HG03103 (cell line): ENCODE data around the gene KLHL6.
A peak's percentile ranks its signal among the peaks of the same experiment; 100 is the strongest.

Experiments
- ATAC-seq: cut with Tn5 transposase; IDR thresholded peaks from one replicate; pipeline ENCODE4 v1.9.1; 2021; ENCODE audit warnings: low read depth; ENCODE audit not compliant: unreplicated experiment

Gene KLHL6, protein sequence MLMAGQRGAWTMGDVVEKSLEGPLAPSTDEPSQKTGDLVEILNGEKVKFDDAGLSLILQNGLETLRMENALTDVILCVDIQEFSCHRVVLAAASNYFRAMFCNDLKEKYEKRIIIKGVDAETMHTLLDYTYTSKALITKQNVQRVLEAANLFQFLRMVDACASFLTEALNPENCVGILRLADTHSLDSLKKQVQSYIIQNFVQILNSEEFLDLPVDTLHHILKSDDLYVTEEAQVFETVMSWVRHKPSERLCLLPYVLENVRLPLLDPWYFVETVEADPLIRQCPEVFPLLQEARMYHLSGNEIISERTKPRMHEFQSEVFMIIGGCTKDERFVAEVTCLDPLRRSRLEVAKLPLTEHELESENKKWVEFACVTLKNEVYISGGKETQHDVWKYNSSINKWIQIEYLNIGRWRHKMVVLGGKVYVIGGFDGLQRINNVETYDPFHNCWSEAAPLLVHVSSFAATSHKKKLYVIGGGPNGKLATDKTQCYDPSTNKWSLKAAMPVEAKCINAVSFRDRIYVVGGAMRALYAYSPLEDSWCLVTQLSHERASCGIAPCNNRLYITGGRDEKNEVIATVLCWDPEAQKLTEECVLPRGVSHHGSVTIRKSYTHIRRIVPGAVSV

DNA sequence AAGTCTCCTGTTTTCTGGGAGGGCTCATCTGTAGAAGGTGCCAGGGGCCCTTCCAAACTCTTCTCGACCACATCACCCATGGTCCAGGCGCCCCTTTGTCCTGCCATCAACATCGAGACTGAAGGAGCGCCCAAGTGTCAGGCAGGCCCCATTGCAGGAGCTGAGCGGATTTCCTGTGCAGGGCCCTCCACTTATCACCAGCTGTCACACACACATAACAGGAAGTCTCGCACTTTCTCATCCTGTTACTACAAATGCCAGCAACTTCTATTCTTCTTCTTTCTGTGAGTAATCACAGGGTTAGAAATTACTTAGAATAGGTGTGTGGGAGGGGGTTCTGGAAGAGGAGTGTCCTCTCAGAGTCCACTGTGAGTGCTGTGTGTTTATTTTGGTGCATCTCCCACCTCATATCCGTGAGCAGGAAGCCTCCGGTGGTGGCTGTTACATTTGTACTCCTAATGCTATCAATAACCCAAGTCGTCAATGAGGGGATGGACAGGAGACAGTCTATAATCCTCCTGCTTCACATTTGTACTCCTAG lies at the start of gene KLHL6:
KLHL6 (minus strand) TSS at position 166 of the 541 bp plus-strand sequence; CDS start at position 113, 53 bp downstream.
- ATAC-seq, result peak; percentile 92

DNA sequence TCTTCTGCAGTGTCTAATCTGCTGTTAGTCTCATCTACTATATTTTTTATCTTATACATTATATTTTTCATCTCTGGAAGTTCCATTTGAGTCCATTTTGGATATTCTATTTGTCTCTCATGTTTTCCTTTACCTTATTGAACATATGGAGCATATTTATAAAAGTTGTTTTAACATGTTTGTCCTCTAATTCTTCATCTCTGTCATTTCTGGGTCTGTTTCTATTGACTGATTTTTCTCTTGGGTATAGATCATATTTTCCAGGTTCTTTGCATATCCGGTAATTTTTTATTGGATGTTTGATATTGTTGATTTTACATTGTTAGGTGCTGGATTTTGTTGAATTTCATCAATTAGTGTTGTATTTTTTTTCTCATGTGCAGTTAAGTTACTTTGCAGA lies 42.5 kb upstream of the KLHL6 start:
- ATAC-seq, result no peak

DNA sequence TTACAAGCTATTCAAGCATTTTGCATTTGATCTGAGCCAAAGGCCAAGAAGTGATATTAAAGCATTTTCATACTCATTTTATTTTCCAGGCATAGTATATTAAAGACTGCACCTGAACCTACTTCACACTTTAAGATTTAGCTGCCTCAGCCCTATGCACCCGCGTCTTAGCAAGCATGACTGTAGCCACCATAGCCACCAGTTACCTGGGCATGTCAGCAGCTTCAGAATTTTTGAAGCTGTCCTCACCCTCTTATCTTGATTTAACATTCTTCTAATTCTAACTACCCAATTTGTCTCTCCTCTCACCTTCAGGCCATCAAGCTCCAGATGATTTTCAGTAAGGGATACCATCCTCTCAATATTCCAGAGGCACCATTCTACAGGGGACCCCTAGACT lies 39.1 kb upstream of the KLHL6 start:
- no peak for ATAC-seq

DNA sequence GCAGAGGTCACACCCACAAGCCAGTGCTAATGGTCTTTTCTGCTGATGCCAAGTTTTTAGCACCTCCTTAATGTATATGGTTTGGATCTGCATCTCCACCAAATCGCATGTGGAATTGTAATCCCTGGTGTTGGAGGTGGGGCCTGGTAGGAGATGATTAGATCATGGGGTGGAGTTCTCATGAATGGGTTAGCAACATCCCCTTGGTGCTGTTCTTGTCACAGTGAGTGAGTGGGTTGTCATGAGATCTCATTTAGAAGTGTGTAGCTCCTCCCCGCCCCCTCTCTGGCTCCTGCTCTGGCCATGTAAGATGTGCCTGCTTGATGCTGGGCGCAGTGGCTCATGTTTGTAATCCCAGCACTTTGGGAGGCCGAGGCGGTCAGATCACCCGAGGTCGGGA lies 37.3 kb upstream of the KLHL6 start:
- no peak for ATAC-seq

DNA sequence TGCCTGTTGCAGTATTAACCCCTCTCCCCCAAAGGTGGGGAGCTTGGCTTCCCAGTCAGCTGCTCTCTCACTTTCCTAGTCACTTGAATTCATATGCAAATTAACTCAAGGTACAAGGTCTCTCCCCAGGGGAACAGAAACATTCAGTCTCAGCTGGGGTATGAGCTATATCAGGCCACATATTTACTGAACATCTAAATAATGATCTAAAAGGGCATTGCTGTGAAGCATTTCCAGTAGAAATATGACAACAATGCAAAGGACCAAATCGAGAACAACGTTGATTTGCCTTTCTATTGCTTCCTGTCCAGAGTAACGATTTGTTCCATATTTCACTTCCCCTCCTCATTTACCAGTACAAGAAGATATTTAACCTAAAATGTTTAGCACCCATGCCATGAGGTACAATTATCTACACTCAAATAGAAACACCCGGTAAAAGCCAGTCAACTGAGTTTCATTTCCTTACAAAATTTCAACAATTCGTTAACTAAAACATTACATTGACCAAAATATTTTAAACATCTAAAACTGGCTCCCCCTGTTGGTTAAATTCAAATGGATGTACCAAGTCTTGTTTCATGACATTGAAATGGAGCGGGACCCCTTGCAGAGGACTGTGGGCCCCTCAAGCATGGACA lies 36.5 kb upstream of the KLHL6 start:
- ATAC-seq, result peak; percentile 88

DNA sequence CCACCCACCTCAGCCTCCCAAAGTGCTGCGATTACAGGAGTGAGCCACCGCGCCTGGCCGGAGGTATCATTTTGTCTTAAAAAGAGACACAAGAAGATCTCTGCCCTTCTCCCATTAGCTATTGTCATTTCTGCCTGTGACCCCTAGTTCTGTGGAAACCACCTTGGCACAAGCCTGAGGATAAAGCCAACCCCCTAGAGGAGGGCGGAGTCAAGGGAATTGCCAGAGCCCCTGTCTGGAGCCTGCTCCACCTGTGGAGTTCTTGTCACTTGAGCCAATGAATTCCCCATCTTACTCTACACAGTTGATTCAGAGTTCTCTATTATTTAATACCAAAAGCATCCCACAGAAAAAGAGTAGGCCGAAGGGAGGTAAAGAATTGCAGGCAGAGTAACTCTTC lies 34.9 kb upstream of the KLHL6 start:
- ATAC-seq, result no peak

DNA sequence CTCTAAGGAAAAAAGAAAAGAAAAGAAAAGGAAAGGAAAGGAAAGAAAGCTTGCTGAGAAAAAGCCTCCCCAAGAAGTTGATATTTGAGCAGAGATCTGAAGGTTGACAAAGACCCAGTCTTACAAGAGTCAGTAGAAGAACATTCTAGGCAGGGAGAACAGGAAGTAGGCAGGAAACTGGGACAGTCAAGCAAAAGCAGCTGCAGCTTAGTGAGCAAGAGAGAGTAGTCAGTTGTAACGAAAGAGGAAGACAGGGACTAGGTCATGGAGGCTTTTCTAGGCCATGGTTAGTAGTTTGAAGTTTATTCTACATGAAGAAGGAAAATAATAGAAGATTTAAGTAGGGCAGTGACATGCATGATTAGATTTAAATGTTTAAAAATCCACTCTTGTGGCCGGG lies 31.8 kb upstream of the KLHL6 start:
- no peak for ATAC-seq

DNA sequence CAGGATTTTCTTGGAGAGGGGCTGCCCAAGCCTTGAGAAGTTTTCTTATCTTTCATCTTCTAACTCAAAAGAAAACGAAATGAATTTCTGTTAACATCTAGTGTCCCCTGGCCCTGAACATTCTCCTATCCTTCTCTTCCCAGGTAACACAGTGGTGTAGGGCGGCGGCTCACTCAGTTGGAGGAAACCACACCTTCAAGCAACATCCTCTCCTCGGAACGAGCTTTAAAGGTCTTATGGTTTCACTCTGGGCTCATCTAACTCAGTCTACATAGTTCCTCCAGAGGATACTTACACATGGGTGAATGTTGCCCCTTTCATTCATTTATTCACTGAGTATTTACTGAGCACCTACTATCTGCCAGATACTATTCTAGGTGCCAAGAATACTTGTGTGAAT lies 31.0 kb upstream of the KLHL6 start:
- ATAC-seq, result no peak

DNA sequence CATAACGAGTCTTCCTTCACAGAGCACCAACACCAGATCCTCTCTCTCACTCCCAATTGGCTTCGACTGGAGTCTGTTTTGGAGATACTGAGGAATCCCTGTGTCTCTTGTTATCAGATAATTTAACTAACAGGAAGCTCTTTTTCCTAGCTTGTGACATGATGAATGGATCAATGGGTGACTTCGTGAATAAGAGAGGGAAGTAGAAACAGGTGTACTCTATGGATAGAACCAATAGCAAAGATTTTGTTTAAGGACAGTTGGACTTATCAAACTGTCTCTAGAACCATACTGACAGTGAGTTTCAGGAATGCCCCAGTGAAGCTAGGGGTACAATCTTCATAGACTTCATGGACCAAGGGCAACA lies 29.4 kb upstream of the KLHL6 start:
- ATAC-seq, result no peak

DNA sequence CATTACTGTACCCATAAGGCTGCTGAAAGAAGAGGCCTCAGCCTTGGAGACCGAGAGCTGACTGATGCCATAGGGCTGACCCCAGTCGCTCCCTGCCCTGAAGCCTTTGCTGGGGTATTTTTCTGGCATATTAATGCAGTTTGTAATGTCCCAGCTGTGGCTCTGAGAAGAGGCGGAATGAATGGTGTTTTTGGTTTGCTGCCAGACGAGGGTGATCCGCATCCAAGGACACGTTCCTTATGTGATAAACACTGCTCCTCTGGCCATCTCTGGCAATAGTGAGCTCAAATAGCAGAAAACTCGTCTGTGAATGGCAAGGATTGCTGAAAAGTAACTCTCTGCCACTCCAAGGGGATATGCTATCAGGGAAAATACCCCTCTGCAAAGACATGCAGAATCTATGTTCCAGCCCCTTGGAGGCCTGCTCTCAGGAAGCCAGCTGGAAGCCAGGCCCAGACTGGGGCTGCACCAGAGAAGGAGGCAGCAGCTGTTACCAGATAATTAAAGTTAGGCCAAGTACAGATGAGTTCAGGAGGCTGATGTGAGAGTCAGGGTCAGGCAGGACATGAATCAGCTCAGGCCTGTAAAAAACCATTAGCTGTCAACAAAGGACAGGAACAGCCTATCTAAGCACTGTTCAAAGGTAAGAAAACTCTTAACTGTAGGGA lies 28.9 kb upstream of the KLHL6 start:
- ATAC-seq, result no peak

DNA sequence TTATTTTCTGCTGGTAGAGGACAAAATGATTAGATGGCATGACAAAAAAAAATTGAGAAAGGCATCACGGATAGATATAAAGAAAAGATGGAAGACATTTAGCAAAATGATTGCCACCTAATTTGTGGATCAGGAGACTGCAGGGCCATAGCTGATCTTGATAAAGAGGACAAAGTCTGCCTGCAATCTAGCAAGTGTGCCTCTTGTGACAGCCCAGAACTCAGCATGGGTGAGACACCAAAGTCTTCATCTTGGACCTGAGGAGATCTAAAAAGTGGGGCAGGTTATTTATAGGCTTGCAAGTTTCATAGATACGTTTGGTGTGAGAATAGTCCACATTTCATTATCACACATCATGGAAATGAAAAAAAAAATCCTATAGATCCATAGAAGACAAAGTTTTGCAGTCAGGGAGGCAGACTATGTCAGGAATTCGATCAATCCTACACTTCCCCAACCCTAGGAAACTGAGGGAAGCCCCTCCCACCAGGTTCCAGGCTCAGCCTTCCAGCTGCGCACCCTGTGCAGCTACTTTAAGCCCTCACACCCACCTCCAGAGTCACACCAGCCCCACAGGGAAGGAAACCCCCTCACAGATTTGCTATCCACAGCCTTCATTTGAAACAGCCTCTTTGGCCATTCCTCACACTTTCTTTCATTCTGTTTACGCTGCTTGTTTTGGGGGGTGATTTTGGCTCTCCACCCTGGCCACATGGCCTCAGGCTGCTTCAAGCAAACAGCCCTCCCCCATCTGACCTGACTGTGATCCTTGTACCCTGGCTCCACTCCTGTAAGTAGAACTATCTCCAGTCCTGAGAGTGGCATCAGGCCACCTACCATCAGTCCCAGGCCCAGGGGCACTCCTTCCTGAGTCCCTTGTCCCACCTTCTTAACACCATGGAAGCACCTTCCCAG lies 28.1 kb upstream of the KLHL6 start:
- ATAC-seq, result no peak

DNA sequence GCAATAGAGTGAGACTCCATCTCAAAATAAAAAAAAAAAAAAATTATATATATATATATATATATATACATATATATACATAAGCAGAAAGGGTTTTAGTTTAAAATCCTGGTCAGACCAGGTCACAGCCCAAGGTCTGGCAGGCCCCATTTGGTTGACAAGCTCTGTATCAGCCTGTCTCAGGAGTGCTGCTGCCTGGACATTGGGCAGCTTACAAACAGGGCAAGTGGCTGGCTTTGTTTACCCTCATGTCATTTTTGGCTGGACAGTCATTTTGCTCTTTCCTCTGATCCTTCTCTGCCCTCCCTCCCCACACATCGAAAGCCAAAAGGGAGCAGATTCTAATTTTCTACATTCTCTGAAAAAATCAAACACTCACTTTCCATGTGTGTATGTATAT lies 26.7 kb upstream of the KLHL6 start:
- no peak for ATAC-seq

DNA sequence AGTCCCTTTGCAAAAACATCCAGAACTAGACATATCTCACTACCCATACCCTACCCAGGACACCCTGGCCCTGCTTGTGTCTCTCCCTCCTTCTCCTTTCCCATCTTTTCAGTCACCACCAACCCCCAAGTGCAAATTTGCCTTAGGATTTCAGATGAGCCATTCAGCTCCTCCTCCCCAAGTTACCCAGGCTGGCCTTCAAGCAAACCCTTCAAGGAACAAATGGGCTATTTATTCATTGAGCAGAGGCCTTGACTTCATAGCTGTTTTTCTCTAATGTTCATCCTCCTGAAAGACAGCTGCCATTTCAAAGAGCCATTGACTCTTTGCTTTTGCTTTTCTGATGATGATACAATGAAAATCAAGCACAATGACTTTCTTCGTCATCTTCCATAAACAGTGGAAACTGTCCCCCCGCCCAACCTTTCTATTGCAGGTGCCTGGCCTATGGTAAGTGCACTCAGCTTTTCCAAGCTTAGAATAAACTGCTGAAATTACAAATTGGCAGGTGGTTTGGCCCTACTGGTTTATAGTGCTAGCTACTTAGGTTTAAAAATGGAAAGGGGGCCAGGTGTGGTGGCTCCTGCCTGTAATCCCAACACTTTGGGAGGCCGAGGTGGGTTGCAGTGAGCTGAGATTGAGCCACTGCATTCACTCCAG lies 26.1 kb upstream of the KLHL6 start:
- no peak for ATAC-seq

DNA sequence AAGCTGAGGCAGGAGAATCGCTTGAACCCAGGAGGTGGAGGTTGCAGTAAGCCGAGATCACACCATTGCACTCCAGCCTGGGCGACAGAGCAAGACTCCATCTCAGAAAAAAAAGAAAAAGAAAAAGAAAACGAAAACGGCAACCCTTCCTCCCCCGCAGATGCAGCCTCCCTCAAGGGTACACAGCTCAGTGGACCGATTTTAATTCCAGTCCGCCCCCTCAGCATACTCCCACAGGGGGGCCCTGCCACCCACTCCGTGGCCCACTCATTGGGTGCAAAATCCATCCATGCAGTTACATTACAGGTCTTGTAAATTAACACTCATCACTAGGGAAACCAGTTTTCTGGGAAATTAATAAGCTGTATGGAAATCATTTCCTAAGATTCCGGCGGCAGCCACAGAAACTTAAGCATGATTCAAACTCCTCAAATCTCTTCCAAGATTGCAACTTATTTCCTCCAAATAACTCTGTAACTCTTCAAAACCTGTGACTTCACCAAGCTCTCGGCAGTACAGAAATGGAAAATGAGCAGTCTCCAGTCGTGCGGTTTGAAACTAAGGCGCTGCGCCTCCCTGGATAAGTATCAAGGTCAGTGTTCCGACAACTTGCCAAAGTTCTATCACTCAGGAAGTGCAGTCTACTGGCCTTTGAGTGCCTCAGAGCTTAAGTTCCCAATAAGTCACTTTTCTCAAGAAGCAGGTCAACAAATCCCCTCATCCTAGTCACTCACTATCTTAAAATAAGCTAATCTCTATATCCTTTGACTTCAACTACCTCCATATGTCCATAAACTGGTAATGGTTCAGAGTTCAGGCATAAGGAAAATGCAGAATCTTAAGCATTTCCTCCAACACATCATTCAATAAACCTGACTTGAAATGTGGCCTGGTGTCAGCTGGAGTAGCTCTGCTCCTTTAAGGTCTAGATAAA lies 24.7 kb upstream of the KLHL6 start:
- no peak for ATAC-seq

DNA sequence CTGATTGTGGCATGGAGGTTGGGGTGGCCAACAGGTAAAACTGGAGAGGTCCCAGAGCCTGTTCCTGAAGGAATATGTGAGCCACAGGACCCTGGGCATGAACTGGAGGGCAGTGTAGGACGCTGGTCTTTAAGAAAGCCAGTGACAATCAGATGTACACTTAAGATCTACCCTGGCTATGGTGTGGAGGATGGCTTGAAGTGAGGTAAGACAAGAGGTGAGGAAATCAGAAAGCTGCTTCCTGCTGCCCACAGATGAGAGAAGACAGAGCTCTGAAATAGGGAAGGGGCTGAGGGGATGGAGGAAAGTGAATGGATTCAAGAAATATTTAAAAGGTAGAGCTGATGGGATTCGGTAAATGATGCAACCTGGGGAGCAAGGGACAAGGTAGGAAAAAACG lies 22.7 kb upstream of the KLHL6 start:
- ATAC-seq, result no peak

DNA sequence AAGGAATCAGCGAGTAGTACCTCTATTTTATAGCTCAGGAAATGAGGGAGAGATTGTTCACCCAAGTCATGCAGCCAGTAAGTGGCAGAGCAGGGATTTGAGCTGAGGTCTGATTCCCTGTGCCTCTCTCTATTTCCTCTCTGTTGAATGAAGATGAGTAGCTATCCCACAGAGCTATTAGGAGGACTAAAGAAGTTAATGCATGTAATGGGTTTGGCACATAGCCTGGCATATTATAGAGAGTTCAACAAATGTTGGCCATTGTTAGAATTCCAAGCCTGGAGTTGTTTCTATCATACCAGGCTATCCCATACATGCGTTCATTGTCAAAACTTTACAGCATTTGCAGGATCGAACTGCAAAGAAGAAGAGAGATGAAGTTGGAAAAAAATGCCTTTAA lies 21.8 kb upstream of the KLHL6 start:
- ATAC-seq, result no peak

DNA sequence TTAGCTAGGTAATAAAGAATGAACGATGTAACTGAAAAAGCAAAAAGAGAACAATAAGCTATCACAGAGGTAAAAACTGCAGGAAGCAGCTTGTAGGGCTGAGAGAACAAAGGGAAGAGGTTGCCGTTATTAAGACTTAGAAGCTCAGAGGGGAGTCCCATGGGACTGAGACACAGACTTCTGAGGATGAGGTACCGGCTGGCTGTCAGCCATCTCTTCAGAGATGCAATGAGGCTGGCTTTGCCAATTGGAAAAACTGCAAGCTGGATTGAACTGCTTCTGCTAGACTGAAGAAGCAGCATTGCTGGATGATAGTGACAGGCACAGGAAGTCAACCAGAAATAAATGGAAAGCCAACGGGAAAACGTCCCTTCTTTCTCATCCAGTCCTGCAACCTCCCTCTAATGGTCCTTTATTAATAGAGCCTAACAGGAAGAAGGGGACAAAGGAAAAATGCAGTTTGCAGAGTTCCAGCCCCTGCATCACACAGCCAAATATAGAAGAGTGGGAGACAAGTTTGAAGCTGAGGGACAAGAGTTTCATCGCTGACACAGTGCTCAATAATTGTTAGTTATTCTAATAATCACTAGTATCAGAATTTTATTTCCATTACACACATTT lies 21.1 kb upstream of the KLHL6 start:
- ATAC-seq, result no peak

DNA sequence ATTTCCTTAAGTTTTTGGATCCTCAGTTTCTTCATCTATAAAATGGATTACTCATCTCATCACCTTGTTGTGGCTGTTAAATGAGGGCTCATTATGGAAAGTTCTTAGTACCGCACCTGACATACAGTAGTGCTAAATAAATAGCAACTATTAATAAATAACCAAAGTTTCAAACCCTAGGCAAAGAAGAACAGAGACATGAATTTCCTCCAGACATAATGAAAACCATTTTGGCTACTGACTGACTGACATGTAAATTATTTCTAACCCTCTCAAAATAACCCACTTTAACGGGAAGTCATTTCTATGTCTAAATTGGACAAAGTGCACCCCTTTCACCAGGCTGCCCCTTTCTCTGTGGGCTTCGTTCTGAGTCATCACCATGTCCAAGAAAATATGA lies 17.4 kb upstream of the KLHL6 start:
- ATAC-seq, result no peak
